Right lobe of liver (tissue), 4 donors: ENCODE data around the gene SEC14L1.

Experiments
- CTCF ChIP-seq, 4 donors: fragments of 200-600 bp in 3 of 4; fragments of 450-650 bp in 1 of 4; IDR thresholded peaks; one replicate each; pipeline versions ENCODE4 v1.5.1 to v1.8.0; 2016 to 2022; ENCODE audit warnings: antibody characterized with exemption in 4 of 4, mild to moderate bottlenecking in 2 of 4
- POLR2A ChIP-seq: fragments of 450-650 bp; IDR thresholded peaks from one replicate; pipeline ENCODE4 v1.6.1; 2017; ENCODE audit warnings: antibody characterized with exemption, mild to moderate bottlenecking
- donor health status: DM: no; HTN: no; CAD: no.
- donor health status: DM: no; HTN: no; CAD: no.
- donor health status: DM: no; HTN: yes; CAD: no.

DNA sequence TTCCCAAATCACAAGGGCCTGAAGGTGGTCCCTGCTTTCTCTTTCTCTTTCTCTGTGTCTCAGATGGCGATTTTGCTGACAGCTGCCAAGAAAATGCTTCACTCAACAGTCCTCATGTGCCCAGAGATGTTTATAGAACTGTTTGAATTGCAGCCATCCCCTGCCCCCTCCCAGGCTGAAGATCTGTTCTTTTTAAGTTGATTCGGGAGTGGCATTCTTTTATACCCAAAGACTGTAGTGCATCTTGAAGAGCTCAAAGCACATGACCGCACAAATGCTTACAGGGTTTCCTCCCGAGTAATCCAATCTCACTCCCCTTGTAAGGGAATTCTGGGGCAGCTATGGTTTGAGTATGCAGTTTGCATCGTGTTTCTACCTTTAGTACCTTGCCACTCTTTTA lies 75.7 kb downstream of the SEC14L1 start:
- TF ChIP-seq CTCF (IDR thresholded peaks at IDR 0.05) (no peak), POLR2A (no peak)
